ENCODE data around the gene STAC3. TPM values are rescaled to one million over a fixed set of nuclear protein-coding genes. Genes with fewer than 3 reads are reported as not detected.

The STAC3 gene
- total RNA-seq, result 1 to 10 TPM; 3.5 to 4.7 TPM

DNA sequence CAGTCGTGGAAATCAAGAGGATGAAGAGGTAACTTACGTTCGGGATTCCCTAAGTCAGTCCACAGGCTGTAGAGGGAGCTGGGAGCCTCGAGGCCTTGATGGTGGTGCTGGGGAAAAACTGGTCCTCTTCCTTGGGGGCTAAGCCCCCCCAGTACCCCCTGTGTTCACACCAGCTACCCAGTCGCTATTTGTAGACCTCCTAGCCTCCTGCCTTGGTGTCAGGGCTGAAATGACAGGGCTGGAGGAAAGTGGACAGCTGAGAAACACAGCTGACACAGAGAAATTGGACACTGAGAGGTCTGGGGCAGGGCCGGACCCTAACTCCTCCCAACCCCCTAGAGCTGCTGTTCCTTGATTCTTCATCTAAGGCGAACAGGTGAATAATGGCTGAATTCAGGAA lies at the start of gene STAC3:
STAC3 (minus strand) TSS at position 232 of the 400 bp plus-strand sequence. CDS start 1,551 bp downstream, outside the sequence.

DNA sequence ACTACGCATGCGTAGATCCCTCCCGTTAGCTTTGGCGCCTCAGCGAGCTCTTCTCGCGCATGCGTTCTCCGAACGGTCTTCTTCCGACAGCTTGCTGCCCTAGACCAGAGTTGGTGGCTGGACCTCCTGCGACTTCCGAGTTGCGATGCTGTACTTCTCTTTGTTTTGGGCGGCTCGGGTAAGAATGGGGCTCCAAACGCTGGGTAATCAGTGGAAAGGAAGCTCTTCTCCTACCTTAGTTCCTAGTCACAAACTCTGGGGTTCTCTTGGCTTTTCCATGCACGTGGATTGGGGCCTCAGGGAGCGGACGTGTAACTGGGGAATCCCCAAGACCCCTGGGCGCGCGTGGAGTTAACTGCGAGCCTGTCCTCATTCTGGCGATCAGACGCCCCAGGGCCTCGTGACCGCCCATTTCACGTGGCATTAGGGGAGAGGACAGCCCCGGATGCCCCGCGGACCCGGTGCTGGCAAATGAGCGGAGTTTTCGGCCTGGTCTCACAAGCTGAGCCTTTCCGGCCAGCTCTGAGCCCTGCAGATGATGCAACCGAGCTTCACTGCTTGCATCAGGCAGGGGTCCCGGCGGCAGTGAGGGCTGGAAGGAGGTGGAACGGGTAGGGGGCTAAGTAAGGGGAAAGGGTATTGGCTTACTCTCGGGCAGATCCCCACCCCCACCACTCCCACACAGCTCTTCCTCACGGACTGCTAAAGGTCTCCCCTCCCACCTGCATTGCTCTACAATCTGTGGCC lies 21.2 kb downstream of the STAC3 start, which contains the start of gene SHMT2:
SHMT2 (plus strand) TSS at position 78 of the 747 bp plus-strand sequence; CDS start at position 146, 68 bp downstream.

GRCh38 chr12:57216014-57216911 lies 34.7 kb downstream of the STAC3 start, which contains the start of gene NXPH4:
TSS of gene NXPH4 (plus strand) at chr12:57216794. CDS start at chr12:57216970, 176 bp downstream.

Small RNAs within 50 kb of the gene (microRNA-seq; reads per million reads assigned to microRNA genes)
- not detected for gene MIR1228 (ENCODE audit: borderline microRNAs expressed, borderline replicate concordance)

Other genes with a start within 250 kb of the STAC3 start
- gene ZBTB39, start 244.6 kb downstream of the STAC3 start, total RNA-seq, result 1 to 10 TPM; 8.6 to 9.1 TPM
- gene TAC3, start 234.7 kb downstream of the STAC3 start, total RNA-seq, result not detected
- 1 to 10 TPM in 1 of 2 experiments, under 1 TPM in 1; 0.43 to 1.2 TPM for gene MYO1A, start 201.1 kb downstream of the STAC3 start, total RNA-seq
- gene NEMP1, start 172.4 kb downstream of the STAC3 start, total RNA-seq, result 10 to 100 TPM; 43.9 to 45.3 TPM
- 1 to 10 TPM; 8.6 TPM for gene NAB2, start 162.1 kb downstream of the STAC3 start, total RNA-seq
- 100 to 1,000 TPM; 256 to 266 TPM for gene STAT6, start 139.8 kb downstream of the STAC3 start, total RNA-seq
- 1 to 10 TPM; 1.3 to 1.6 TPM for gene LRP1, start 122.7 kb downstream of the STAC3 start, total RNA-seq
- gene LRP1-AS, start 103.6 kb downstream of the STAC3 start, total RNA-seq, result not detected
- under 1 TPM; 0.29 to 0.43 TPM for gene NXPH4, start 34.4 kb downstream of the STAC3 start, total RNA-seq
- 100 to 1,000 TPM; 171 to 176 TPM for gene SHMT2, start 21.5 kb downstream of the STAC3 start, total RNA-seq
- 10 to 100 TPM; 67.8 to 72.0 TPM for gene R3HDM2, start 179.9 kb upstream of the STAC3 start, total RNA-seq
- not detected for gene INHBC, start 183.6 kb upstream of the STAC3 start, total RNA-seq
- not detected for gene INHBE, start 204.1 kb upstream of the STAC3 start, total RNA-seq
- gene GLI1, start 208.6 kb upstream of the STAC3 start, total RNA-seq, result 1 to 10 TPM in 1 of 2 experiments, under 1 TPM in 1; 0.88 to 1.5 TPM
- 100 to 1,000 TPM; 211 to 247 TPM for gene ARHGAP9, start 228.7 kb upstream of the STAC3 start, total RNA-seq
- 100 to 1,000 TPM; 192 to 213 TPM for gene MARS1, start 236.9 kb upstream of the STAC3 start, total RNA-seq

Measured in activated naive CD4-positive, alpha-beta T cell treated with anti-CD3 and anti-CD28 coated beads, Interleukin-2, amount 10 ng/mL, durations not matched to agents 5 hours and 36 hours (primary cell).